ENCODE measurements around the gene RAP1GDS1. TPM values are rescaled to one million over a fixed set of nuclear protein-coding genes. Genes with fewer than 3 reads are reported as not detected.

The RAP1GDS1 gene
- total and polyA plus RNA-seq, 10 donors = 13.5 to 55.1 (median 46.4) TPM

DNA sequence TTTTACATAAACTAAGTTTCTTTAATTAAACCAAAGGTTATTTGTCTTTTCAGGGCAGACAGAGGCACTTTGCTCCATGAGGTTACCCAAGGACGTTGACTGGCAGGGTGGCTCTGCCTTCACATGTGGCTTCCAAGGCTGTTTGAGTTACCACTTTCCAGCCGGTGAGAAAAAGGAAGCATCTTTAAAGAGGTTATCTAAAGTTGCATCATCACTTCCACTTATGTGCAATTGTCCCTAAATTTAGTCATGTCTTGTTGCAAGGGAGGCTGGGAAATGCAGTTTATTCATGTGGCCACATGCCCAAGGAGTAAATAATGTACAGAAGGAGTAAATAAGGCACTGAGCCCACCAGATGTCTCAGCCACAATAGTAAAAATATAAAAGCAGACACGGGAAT is 29.0 kb upstream of the RAP1GDS1 start:
- no peak for DNase-seq
- H3K4me3 ChIP-seq = no peak overlapping the region
- intact Hi-C loops (cut with DNase I; ENCODE audit: low total_unique reads) = no loop called here
- no peaks in the 10 kb centered on the region for H3K36me3 ChIP-seq
- no peak overlapping the region for H3K27ac ChIP-seq
- TF ChIP-seq POLR2AphosphoS5 (IDR thresholded peaks at IDR 0.05) (peak in 1 of 3 donors; percentile 57), CTCF (IDR thresholded peaks at IDR 0.05 in 8 of 11, conservative IDR thresholded peaks at IDR 0.05 in 3 of 11) (no peak)
- H3K4me1 ChIP-seq = peaks cover 0 to 10% (median 0%) of the 10 kb centered on the region in 6 donors
- 23 to 31% (median 28%) methylated on average over 3 of the region's 3 CpGs for WGBS, 5 donors
- no peaks in the 10 kb centered on the region for H3K9me3 ChIP-seq
- no peaks in the 10 kb centered on the region for H3K27me3 ChIP-seq (replicated peaks in 1 of 7)

- Histone ChIP-seq H3K27me3 (replicated peaks in 1 of 7) (no peaks in the 10 kb centered on the region), H3K27ac (no peak overlapping the region), H3K4me3 (no peak overlapping the region), H3K4me1 (peaks cover 0 to 4% (median 0%) of the 10 kb centered on the region in 6 donors), H3K36me3 (no peaks in the 10 kb centered on the region), H3K9me3 (no peaks in the 10 kb centered on the region)
- intact Hi-C loops (cut with DNase I; ENCODE audit: low total_unique reads) = no loop called here
- no peak for DNase-seq
- TF ChIP-seq POLR2A (IDR thresholded peaks at IDR 0.05) = no peak
- WGBS, 5 donors = 79 to 92% (median 88%) methylated on average over 3 of the region's 3 CpGs
Measured at GRCh38 chr4:98237204-98237603, 24.0 kb upstream of the RAP1GDS1 start.

GRCh38 chr4:98242063-98242462 is 19.1 kb upstream of the RAP1GDS1 start:
- no peak for DNase-seq
- Histone ChIP-seq H3K9me3 (no peaks in the 10 kb centered on the region), H3K27ac (no peak overlapping the region), H3K36me3 (no peaks in the 10 kb centered on the region), H3K4me1 (no peaks in the 10 kb centered on the region), H3K27me3 (replicated peaks in 1 of 7) (peaks cover 0 to 5% (median 0%) of the 10 kb centered on the region in 7 donors), H3K4me3 (no peak overlapping the region)
- TF ChIP-seq CTCF (IDR thresholded peaks at IDR 0.05 in 8 of 11, conservative IDR thresholded peaks at IDR 0.05 in 3 of 11) (no peak), POLR2AphosphoS5 (IDR thresholded peaks at IDR 0.05) (no peak), POLR2A (IDR thresholded peaks at IDR 0.05) (no peak)
- WGBS, 5 donors = 79 to 92% (median 90%) methylated on average over 1 of the region's 1 CpG
- intact Hi-C loops (cut with DNase I; ENCODE audit: low total_unique reads) = no loop called here

DNA sequence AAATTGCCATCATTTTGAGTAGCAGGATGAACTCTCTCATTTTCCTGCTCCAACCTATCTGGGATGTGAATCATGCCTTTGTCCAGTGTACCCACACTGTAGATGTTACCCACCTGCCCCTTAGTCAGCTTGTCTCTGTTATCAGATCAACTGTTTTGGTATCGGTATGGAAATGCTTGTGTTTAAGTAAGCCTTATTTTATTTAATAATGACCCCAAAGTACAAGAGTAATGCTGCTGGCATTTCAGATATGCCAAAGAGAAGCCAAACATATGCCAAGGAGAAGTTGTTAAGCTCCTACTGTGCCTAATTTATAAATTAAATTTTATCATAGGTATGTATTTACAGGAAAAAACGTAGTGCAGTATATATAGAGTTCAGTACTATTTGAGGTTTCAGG is 18.6 kb upstream of the RAP1GDS1 start:
- TF ChIP-seq POLR2A (IDR thresholded peaks at IDR 0.05) (no peak), POLR2AphosphoS5 (IDR thresholded peaks at IDR 0.05) (no peak), CTCF (IDR thresholded peaks at IDR 0.05 in 8 of 11, conservative IDR thresholded peaks at IDR 0.05 in 3 of 11) (no peak)
- Histone ChIP-seq H3K4me1 (no peaks in the 10 kb centered on the region), H3K4me3 (no peak overlapping the region), H3K36me3 (no peaks in the 10 kb centered on the region), H3K9me3 (no peaks in the 10 kb centered on the region), H3K27me3 (replicated peaks in 1 of 7) (peaks cover 0 to 5% (median 0%) of the 10 kb centered on the region in 7 donors), H3K27ac (no peak overlapping the region)
- WGBS, 5 donors = 86 to 95% (median 89%) methylated on average over 2 of the region's 2 CpGs
- DNase-seq = no peak
- intact Hi-C loops (cut with DNase I; ENCODE audit: low total_unique reads) = no loop called here

DNA sequence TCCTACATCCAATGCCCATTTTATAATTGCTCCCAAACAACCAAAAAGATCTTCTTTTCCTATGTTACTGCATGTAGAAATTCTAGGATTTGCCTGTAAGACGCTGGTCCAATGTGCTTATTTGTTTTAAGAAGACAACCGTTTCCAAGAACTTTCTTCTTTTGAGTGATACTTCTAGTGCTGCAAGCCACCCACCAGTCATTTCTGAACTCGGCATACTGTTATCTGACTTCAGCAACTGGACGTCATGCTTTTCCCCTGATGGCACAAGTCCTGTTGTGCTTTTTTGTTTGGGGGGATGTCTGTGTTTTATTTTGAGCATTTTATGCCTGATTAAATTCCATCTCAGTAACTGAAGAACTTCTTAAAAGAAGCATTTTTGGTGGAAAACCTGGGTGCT is 16.0 kb upstream of the RAP1GDS1 start:
- Histone ChIP-seq H3K27me3 (replicated peaks in 1 of 7) (peaks cover 0 to 5% (median 0%) of the 10 kb centered on the region in 7 donors), H3K27ac (no peak overlapping the region), H3K36me3 (no peaks in the 10 kb centered on the region), H3K4me3 (no peak overlapping the region), H3K9me3 (no peaks in the 10 kb centered on the region), H3K4me1 (no peaks in the 10 kb centered on the region)
- intact Hi-C loops (cut with DNase I; ENCODE audit: low total_unique reads) = no loop called here
- 73 to 92% (median 81%) methylated on average over 4 of the region's 4 CpGs for WGBS, 5 donors
- DNase-seq = no peak
- TF ChIP-seq POLR2AphosphoS5 (IDR thresholded peaks at IDR 0.05) = no peak
- TF ChIP-seq CTCF (IDR thresholded peaks at IDR 0.05 in 8 of 11, conservative IDR thresholded peaks at IDR 0.05 in 3 of 11) = no peak
- TF ChIP-seq POLR2A (IDR thresholded peaks at IDR 0.05) = no peak
